Measurements from ENCODE around the gene C1GALT1. TPM values are rescaled to one million over a fixed set of nuclear protein-coding genes. Genes with fewer than 3 reads are reported as not detected.

The C1GALT1 gene
- total RNA-seq, 1 experiment from 2014 or later: 54.5 TPM

DNA sequence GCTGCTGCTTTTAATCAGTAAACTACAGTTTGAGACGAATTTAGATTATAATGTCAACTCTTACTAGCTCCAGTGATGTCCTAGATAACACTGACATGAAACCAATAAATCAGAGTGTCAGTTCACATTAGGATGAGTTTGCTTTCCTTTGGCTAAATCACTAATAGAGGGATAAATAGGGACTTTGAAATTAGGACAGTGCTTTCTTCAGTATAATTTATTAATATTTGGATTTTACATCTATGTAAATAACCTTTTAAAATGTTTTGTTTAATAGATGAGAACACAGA, 55.6 kb downstream of the C1GALT1 start:
- Histone ChIP-seq H3K4me1 (ENCODE audit: control insufficient read depth, insufficient read depth, low read length) (no peaks in the 10 kb centered on the region), H3K36me3 (ENCODE audit: control insufficient read depth, insufficient read depth, low read length) (no peaks in the 10 kb centered on the region), H3K27me3 (ENCODE audit: control insufficient read depth, insufficient read depth, low read length) (no peaks in the 10 kb centered on the region), H3K4me3 (ENCODE audit: low read depth in 2 of 2, low read length in 2 of 2) (no peak overlapping the region), H3K9me3 (ENCODE audit: control insufficient read depth, insufficient read depth, low read depth, low read length) (no peaks in the 10 kb centered on the region), H3K27ac (ENCODE audit: low read length) (no peak overlapping the region)
- in situ Hi-C loops (cut with HindIII; ENCODE audit: low pct_unique_long_range_greater_than_20kb, low sequenced_read_pairs) (no loop called here), intact Hi-C loops (cut with micrococcal nuclease; ENCODE audit: unreplicated experiment) (no loop called here)
- BruUV-seq (replicated peaks): no TSS peak
- ChIA-PET CTCF (no interaction called here), POLR2A (no interaction called here)
- ATAC-seq (no peak), DNase-seq (ENCODE audit: low read depth, low spot score) (no peak)
- TF ChIP-seq POLR2AphosphoS5 (IDR thresholded peaks at IDR 0.05; ENCODE audit: low read depth, low read length) (no peak), TCF7L2 (IDR thresholded peaks at IDR 0.05; ENCODE audit: low read depth, low read length) (no peak), SIN3A (IDR thresholded peaks at IDR 0.05; ENCODE audit: borderline replicate concordance, insufficient read depth, low read depth, low read length) (no peak)
- TF ChIP-seq, protein P1, sequence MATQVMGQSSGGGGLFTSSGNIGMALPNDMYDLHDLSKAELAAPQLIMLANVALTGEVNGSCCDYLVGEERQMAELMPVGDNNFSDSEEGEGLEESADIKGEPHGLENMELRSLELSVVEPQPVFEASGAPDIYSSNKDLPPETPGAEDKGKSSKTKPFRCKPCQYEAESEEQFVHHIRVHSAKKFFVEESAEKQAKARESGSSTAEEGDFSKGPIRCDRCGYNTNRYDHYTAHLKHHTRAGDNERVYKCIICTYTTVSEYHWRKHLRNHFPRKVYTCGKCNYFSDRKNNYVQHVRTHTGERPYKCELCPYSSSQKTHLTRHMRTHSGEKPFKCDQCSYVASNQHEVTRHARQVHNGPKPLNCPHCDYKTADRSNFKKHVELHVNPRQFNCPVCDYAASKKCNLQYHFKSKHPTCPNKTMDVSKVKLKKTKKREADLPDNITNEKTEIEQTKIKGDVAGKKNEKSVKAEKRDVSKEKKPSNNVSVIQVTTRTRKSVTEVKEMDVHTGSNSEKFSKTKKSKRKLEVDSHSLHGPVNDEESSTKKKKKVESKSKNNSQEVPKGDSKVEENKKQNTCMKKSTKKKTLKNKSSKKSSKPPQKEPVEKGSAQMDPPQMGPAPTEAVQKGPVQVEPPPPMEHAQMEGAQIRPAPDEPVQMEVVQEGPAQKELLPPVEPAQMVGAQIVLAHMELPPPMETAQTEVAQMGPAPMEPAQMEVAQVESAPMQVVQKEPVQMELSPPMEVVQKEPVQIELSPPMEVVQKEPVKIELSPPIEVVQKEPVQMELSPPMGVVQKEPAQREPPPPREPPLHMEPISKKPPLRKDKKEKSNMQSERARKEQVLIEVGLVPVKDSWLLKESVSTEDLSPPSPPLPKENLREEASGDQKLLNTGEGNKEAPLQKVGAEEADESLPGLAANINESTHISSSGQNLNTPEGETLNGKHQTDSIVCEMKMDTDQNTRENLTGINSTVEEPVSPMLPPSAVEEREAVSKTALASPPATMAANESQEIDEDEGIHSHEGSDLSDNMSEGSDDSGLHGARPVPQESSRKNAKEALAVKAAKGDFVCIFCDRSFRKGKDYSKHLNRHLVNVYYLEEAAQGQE (IDR thresholded peaks at IDR 0.05; ENCODE audit: insufficient read depth in 1 of 2, low read depth in 2 of 2, low read length in 1 of 2): no peak
- TF ChIP-seq, protein P2, sequence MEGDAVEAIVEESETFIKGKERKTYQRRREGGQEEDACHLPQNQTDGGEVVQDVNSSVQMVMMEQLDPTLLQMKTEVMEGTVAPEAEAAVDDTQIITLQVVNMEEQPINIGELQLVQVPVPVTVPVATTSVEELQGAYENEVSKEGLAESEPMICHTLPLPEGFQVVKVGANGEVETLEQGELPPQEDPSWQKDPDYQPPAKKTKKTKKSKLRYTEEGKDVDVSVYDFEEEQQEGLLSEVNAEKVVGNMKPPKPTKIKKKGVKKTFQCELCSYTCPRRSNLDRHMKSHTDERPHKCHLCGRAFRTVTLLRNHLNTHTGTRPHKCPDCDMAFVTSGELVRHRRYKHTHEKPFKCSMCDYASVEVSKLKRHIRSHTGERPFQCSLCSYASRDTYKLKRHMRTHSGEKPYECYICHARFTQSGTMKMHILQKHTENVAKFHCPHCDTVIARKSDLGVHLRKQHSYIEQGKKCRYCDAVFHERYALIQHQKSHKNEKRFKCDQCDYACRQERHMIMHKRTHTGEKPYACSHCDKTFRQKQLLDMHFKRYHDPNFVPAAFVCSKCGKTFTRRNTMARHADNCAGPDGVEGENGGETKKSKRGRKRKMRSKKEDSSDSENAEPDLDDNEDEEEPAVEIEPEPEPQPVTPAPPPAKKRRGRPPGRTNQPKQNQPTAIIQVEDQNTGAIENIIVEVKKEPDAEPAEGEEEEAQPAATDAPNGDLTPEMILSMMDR (IDR thresholded peaks at IDR 0.05): no peak

DNA sequence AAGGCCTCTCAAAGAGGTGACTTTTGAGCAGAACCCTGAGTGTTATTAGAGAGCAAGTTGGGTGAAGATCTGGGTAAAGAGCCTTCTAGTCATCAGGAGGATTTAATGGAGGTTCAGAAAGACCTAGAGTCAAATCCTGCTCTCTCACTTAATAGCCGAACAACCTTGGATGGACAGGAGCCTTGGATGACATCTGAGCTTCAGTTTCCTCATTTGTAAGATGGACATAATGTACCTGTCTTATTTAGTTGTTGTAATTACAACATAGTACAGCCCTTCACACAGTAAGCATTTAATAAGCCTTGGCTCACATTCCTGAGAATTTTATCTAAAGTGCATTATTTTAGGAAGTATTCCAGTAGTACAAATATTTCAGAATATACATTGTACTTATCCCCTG, 57.0 kb downstream of the C1GALT1 start:
- TF ChIP-seq, protein P2 (IDR thresholded peaks at IDR 0.05): no peak
- no peak for TF ChIP-seq POLR2AphosphoS5 (IDR thresholded peaks at IDR 0.05; ENCODE audit: low read depth, low read length)
- no peak for TF ChIP-seq SIN3A (IDR thresholded peaks at IDR 0.05; ENCODE audit: borderline replicate concordance, insufficient read depth, low read depth, low read length)
- TF ChIP-seq, protein P1 (IDR thresholded peaks at IDR 0.05; ENCODE audit: insufficient read depth in 1 of 2, low read depth in 2 of 2, low read length in 1 of 2): no peak
- no peak for TF ChIP-seq TCF7L2 (IDR thresholded peaks at IDR 0.05; ENCODE audit: low read depth, low read length)
- DNase-seq (ENCODE audit: low read depth, low spot score): no peak
- no peak for ATAC-seq
- no peak overlapping the region for H3K4me3 ChIP-seq (ENCODE audit: low read depth in 2 of 2, low read length in 2 of 2)
- no TSS peak for BruUV-seq (replicated peaks)
- CTCF ChIA-PET: no interaction called here
- no peaks in the 10 kb centered on the region for H3K9me3 ChIP-seq (ENCODE audit: control insufficient read depth, insufficient read depth, low read depth, low read length)
- no peak overlapping the region for H3K27ac ChIP-seq (ENCODE audit: low read length)
- in situ Hi-C loops (cut with HindIII; ENCODE audit: low pct_unique_long_range_greater_than_20kb, low sequenced_read_pairs) (no loop called here), intact Hi-C loops (cut with micrococcal nuclease; ENCODE audit: unreplicated experiment) (no loop called here)
- POLR2A ChIA-PET: no interaction called here
- H3K4me1 ChIP-seq (ENCODE audit: control insufficient read depth, insufficient read depth, low read length): no peaks in the 10 kb centered on the region
- no peaks in the 10 kb centered on the region for H3K27me3 ChIP-seq (ENCODE audit: control insufficient read depth, insufficient read depth, low read length)
- H3K36me3 ChIP-seq (ENCODE audit: control insufficient read depth, insufficient read depth, low read length): no peaks in the 10 kb centered on the region
